ENCODE data around the gene NADSYN1.

- TF ChIP-seq POLR2A (IDR thresholded peaks at IDR 0.05; ENCODE audit: insufficient read depth in 1 of 2, low read depth in 2 of 2, low read length in 2 of 2) (peak in 1 of 2 experiments; percentile 53; a peak in 1 of 4 replicates), ZSCAN12 (CRISPR knock-in tag; IDR thresholded peaks at IDR 0.05) (0 out of 2 replicates have a peak, but pooled peaks have one; percentile 1), MLXIP (CRISPR knock-in tag; IDR thresholded peaks at IDR 0.05; ENCODE audit: borderline replicate concordance) (no peak), CHD2 (IDR thresholded peaks at IDR 0.05; ENCODE audit: low read depth, low read length) (no peak), EZH2 (conservative IDR thresholded peaks at IDR 0.05; ENCODE audit: low read depth, low read length) (no peak), PTBP1 (IDR thresholded peaks at IDR 0.05; ENCODE audit: low read depth, low read length, poor library complexity, severe bottlenecking) (no peak), KMT2B (CRISPR knock-in tag; IDR thresholded peaks at IDR 0.05) (no peak), ZSCAN5A (CRISPR knock-in tag; IDR thresholded peaks at IDR 0.05; ENCODE audit: borderline replicate concordance) (no peak), PITX1 (CRISPR knock-in tag; IDR thresholded peaks at IDR 0.05) (no peak), THAP7 (CRISPR knock-in tag; IDR thresholded peaks at IDR 0.05) (no peak)
- TF ChIP-seq, protein P1, sequence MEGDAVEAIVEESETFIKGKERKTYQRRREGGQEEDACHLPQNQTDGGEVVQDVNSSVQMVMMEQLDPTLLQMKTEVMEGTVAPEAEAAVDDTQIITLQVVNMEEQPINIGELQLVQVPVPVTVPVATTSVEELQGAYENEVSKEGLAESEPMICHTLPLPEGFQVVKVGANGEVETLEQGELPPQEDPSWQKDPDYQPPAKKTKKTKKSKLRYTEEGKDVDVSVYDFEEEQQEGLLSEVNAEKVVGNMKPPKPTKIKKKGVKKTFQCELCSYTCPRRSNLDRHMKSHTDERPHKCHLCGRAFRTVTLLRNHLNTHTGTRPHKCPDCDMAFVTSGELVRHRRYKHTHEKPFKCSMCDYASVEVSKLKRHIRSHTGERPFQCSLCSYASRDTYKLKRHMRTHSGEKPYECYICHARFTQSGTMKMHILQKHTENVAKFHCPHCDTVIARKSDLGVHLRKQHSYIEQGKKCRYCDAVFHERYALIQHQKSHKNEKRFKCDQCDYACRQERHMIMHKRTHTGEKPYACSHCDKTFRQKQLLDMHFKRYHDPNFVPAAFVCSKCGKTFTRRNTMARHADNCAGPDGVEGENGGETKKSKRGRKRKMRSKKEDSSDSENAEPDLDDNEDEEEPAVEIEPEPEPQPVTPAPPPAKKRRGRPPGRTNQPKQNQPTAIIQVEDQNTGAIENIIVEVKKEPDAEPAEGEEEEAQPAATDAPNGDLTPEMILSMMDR (CRISPR knock-in tag; IDR thresholded peaks at IDR 0.05), result 0 out of 2 replicates have a peak, but pooled peaks have one; percentile 14
These were observed at the start of gene NADSYN1 for GRCh38 chr11:71453037-71453917.
